H9 (cell line): ENCODE results near the gene KANSL3. TPM values are rescaled to one million over a fixed set of nuclear protein-coding genes. Genes with fewer than 3 reads are reported as not detected.

ENCODE experiments used
- DNase-seq: peaks from one replicate; pipeline ENCODE4 v3.0.0-alpha.2; 2017
- H2AFZ ChIP-seq: one replicate; pipeline ENCODE4 v1.6.1; 2013; ENCODE audit warnings: mild to moderate bottlenecking, low read length, control low read depth, moderate library complexity
- H2AK5ac ChIP-seq: 2 replicates; pipeline ENCODE4 v1.6.1; 2013; ENCODE audit warnings: low read length, control low read depth, mixed read lengths; ENCODE audit not compliant: insufficient read length
- H2BK120ac ChIP-seq: one replicate; pipeline ENCODE4 v1.6.1; 2013; ENCODE audit warnings: low read depth, mild to moderate bottlenecking, low read length, control low read depth, inconsistent platforms; ENCODE audit not compliant: poor library complexity, severe bottlenecking
- H2BK12ac ChIP-seq: 2 replicates; pipeline ENCODE4 v1.6.1; 2013; ENCODE audit warnings: low read length, control low read depth, mixed read lengths, low read depth; ENCODE audit not compliant: insufficient read length
- H2BK15ac ChIP-seq: 2 replicates; pipeline ENCODE4 v1.6.1; 2013; ENCODE audit warnings: low read depth, low read length, control low read depth
- H2BK20ac ChIP-seq: one replicate; pipeline ENCODE4 v1.6.1; 2013; ENCODE audit warnings: low read depth, mild to moderate bottlenecking, low read length, control low read depth, inconsistent platforms; ENCODE audit not compliant: poor library complexity, severe bottlenecking
- H2BK5ac ChIP-seq: 2 replicates; pipeline ENCODE4 v1.6.1; 2013; ENCODE audit warnings: low read length, control low read depth, mixed read lengths; ENCODE audit not compliant: insufficient read length
- H3K14ac ChIP-seq: 2 replicates; pipeline ENCODE4 v1.6.1; 2013; ENCODE audit warnings: low read length, control low read depth; ENCODE audit not compliant: insufficient read depth
- H3K18ac ChIP-seq: 2 replicates; pipeline ENCODE4 v1.6.1; 2013; ENCODE audit warnings: low read depth, mild to moderate bottlenecking, mixed read lengths, low read length, control low read depth; ENCODE audit not compliant: insufficient read length
- H3K23ac ChIP-seq: 2 replicates; pipeline ENCODE4 v1.6.1; 2013; ENCODE audit warnings: low read length, control low read depth, mixed read lengths, low read depth; ENCODE audit not compliant: insufficient read length
- H3K23me2 ChIP-seq: 2 replicates; pipeline ENCODE4 v1.6.1; 2013; ENCODE audit warnings: low read depth, mild to moderate bottlenecking, mixed read lengths, low read length, control low read depth; ENCODE audit not compliant: insufficient read length, poor library complexity, severe bottlenecking
- H3K27ac ChIP-seq: 2 replicates; pipeline ENCODE4 v1.5.1; 2013; ENCODE audit warnings: low read length, control low read depth, mixed read lengths, low read depth; ENCODE audit not compliant: insufficient read length
- H3K27me3 ChIP-seq: 2 replicates; pipeline ENCODE4 v1.6.1; 2013; ENCODE audit warnings: low read length, control low read depth, inconsistent platforms; ENCODE audit not compliant: insufficient read depth
- H3K4ac ChIP-seq: 2 replicates; pipeline ENCODE4 v1.6.1; 2013; ENCODE audit warnings: low read depth, mild to moderate bottlenecking, control low read depth, inconsistent platforms, low read length, moderate library complexity
- H3K4me1 ChIP-seq: 2 replicates; pipeline ENCODE4 v1.6.1; 2013; ENCODE audit warnings: low read length, control low read depth, inconsistent platforms; ENCODE audit not compliant: insufficient read depth
- H3K4me2 ChIP-seq: 2 replicates; pipeline ENCODE4 v1.6.1; 2013; ENCODE audit warnings: low read length, control low read depth, mixed read lengths; ENCODE audit not compliant: insufficient read length, insufficient read depth
- H3K56ac ChIP-seq: 2 replicates; pipeline ENCODE4 v1.6.1; 2013; ENCODE audit warnings: low read depth, mild to moderate bottlenecking, mixed read lengths, low read length, control low read depth; ENCODE audit not compliant: insufficient read length
- H3K79me1 ChIP-seq: 2 replicates; pipeline ENCODE4 v1.6.1; 2013; ENCODE audit warnings: low read depth, mild to moderate bottlenecking, moderate library complexity, low read length, control low read depth, inconsistent platforms; ENCODE audit not compliant: insufficient read depth, poor library complexity, severe bottlenecking
- H3K79me2 ChIP-seq: 2 replicates; pipeline ENCODE4 v1.6.1; 2013; ENCODE audit warnings: low read length, control low read depth, inconsistent platforms; ENCODE audit not compliant: insufficient read depth
- H3K9ac ChIP-seq: 2 replicates; pipeline ENCODE4 v1.6.1; 2013; ENCODE audit warnings: low read length, control low read depth, mixed read lengths; ENCODE audit not compliant: insufficient read length; ENCODE audit errors: extremely low read depth
- H3K9me3 ChIP-seq: one replicate; pipeline ENCODE4 v1.6.1; 2013; ENCODE audit warnings: low read depth, low read length, inconsistent platforms; ENCODE audit not compliant: control insufficient read depth
- H3T11ph ChIP-seq: one replicate; pipeline ENCODE4 v1.6.1; 2013; ENCODE audit warnings: mild to moderate bottlenecking, low read length, control low read depth, inconsistent platforms
- H4K20me1 ChIP-seq: one replicate; pipeline ENCODE4 v1.6.1; 2013; ENCODE audit not compliant: control insufficient read depth, insufficient read length, insufficient read depth
- H4K5ac ChIP-seq: 2 replicates; pipeline ENCODE4 v1.6.1; 2013; ENCODE audit warnings: low read depth, mild to moderate bottlenecking, mixed read lengths, low read length, control low read depth; ENCODE audit not compliant: insufficient read length
- H4K8ac ChIP-seq: replicated peaks from 2 replicates; pipeline ENCODE4 v1.6.1; 2013; ENCODE audit warnings: low read length, control low read depth, mixed read lengths, low read depth; ENCODE audit not compliant: insufficient read length
- H4K91ac ChIP-seq: 2 replicates; pipeline ENCODE4 v1.6.1; 2013; ENCODE audit warnings: low read depth, mild to moderate bottlenecking, moderate library complexity, mixed read lengths, low read length, control low read depth; ENCODE audit not compliant: insufficient read length
- H3K27ac Mint-ChIP-seq, 3 experiments: 2 replicates in 2 of 3; 3 replicates in 1 of 3; pipeline ENCODE4 v1.8.0; 2020 to 2021; ENCODE audit warnings: mixed read lengths in 3 of 3, mild to moderate bottlenecking in 1 of 3, moderate library complexity in 1 of 3
- H3K27me3 Mint-ChIP-seq: 2 replicates; pipeline ENCODE4 v1.8.0; 2021; ENCODE audit warnings: low read depth, mild to moderate bottlenecking, moderate library complexity, mixed read lengths
- H3K36me3 Mint-ChIP-seq, 3 experiments: 2 replicates in 2 of 3; 3 replicates in 1 of 3; pipeline ENCODE4 v1.8.0; 2020 to 2021; ENCODE audit warnings: low read depth in 3 of 3, mixed read lengths in 3 of 3; ENCODE audit not compliant: insufficient read depth in 1 of 3
- H3K4me1 Mint-ChIP-seq, 2 experiments: 2 replicates each; pipeline ENCODE4 v1.8.0; 2020; ENCODE audit warnings: mixed read lengths in 2 of 2
- H3K4me3 Mint-ChIP-seq, 2 experiments: 2 replicates in 1 of 2; 3 replicates in 1 of 2; pipeline ENCODE4 v1.8.0; 2020 to 2021; ENCODE audit warnings: mild to moderate bottlenecking in 2 of 2, mixed read lengths in 2 of 2, moderate library complexity in 1 of 2
- H3K9me3 Mint-ChIP-seq, 2 experiments: 2 replicates in 1 of 2; 3 replicates in 1 of 2; pipeline ENCODE4 v1.8.0; 2020; ENCODE audit warnings: mild to moderate bottlenecking in 2 of 2, mixed read lengths in 2 of 2, moderate library complexity in 1 of 2
- CTCF ChIP-seq: fragments of 200-600 bp; sonication (generic); conservative IDR thresholded peaks from 3 replicates; pipeline ENCODE4 v1.8.0; 2021; ENCODE audit warnings: antibody characterized with exemption, mild to moderate bottlenecking
- WGBS: extraction: QIAGEN DNeasy Blood & Tissue Kit; methylation state at CpG from one replicate; pipeline ENCODE4 v1.1.7; 2013; ENCODE audit warnings: missing lambda C conversion rate, low lambda C conversion rate, mixed read lengths; ENCODE audit not compliant: insufficient read length; ENCODE audit errors: extremely low coverage; 5-methylcytosine and 5-hydroxymethylcytosine counted together
- total RNA-seq: library from RNA; stranded (reverse); gene quantifications from 2 replicates; pipeline ENCODE4 v1.2.1, GENCODE V29; 2021

KANSL3 gene
- total RNA-seq, 1 experiment from 2014 or later: 35.7 TPM

- Histone ChIP-seq H3K56ac (no peak overlapping the region), H3K27ac (no peak overlapping the region), H2AK5ac (no peak overlapping the region), H4K20me1 (no peaks in the 10 kb centered on the region), H3K27me3 (no peaks in the 10 kb centered on the region), H2BK5ac (no peak overlapping the region), H3K4me1 (no peaks in the 10 kb centered on the region), H2BK15ac (no peak overlapping the region), H2AFZ (no peak overlapping the region), H3K4me2 (no peak overlapping the region), H3K14ac (no peak overlapping the region), H2BK12ac (no peak overlapping the region), H3K23ac (no peak overlapping the region), H4K8ac (no peak overlapping the region), H3K18ac (no peak overlapping the region), H3K23me2 (no peaks in the 10 kb centered on the region), H3K79me1 (no peaks in the 10 kb centered on the region), H4K91ac (no peak overlapping the region), H3K4ac (no peak overlapping the region), H3T11ph (no peak overlapping the region), H3K79me2 (no peaks in the 10 kb centered on the region), H4K5ac (no peak overlapping the region), H2BK120ac (no peak overlapping the region), H2BK20ac (no peak overlapping the region), H3K9ac (no peak overlapping the region), H3K9me3 (no peaks in the 10 kb centered on the region)
- Mint-ChIP-seq H3K4me3 (no peak overlapping the region), H3K27ac (no peak overlapping the region), H3K36me3 (peaks cover 2 to 4% (median 3%) of the 10 kb centered on the region in 3 experiments; a peak in 6 of 7 replicates), H3K9me3 (peaks cover 2 to 3% of the 10 kb centered on the region in 2 experiments; a peak in 2 of 5 replicates), H3K27me3 (peaks cover 2% of the 10 kb centered on the region; the same call in 1 of the 2 replicates), H3K4me1 (peaks cover 19 to 29% of the 10 kb centered on the region in 2 experiments)
- DNase-seq: no peak
- no CpG with 5 or more reads among the region's 14 CpGs for WGBS
- TF ChIP-seq CTCF: no peak
Observed at GRCh38 chr2:96550787-96551604, 87.1 kb downstream of the KANSL3 start.
